ENCODE data around the gene GNAI1. TPM values are rescaled to one million over a fixed set of nuclear protein-coding genes. Genes with fewer than 3 reads are reported as not detected.

Gene GNAI1
- total and polyA plus RNA-seq, 10 of the 15 experiments (the other 5 are each of a cell fraction or from before 2014, with no cell fraction given): not detected

DNA sequence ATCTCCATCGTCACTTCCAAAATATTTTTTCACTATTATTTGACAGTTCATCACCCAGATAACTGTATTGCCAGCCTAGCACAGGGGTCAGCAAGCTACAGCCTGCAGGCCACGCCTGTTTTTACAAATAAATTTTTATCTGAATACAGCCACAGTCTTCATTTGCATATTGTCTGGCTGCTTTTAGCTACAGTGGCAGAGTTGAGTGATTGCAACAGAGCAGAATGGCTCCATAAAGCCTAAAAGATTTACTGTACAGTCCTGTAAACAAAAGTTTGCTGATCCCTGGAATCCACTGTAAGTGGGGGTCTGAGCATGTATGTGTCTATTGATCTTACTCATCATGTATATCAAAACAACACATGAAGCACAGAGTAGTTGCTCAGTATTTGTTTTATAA, 45.9 kb upstream of the GNAI1 start:
- TF ChIP-seq, protein P1, sequence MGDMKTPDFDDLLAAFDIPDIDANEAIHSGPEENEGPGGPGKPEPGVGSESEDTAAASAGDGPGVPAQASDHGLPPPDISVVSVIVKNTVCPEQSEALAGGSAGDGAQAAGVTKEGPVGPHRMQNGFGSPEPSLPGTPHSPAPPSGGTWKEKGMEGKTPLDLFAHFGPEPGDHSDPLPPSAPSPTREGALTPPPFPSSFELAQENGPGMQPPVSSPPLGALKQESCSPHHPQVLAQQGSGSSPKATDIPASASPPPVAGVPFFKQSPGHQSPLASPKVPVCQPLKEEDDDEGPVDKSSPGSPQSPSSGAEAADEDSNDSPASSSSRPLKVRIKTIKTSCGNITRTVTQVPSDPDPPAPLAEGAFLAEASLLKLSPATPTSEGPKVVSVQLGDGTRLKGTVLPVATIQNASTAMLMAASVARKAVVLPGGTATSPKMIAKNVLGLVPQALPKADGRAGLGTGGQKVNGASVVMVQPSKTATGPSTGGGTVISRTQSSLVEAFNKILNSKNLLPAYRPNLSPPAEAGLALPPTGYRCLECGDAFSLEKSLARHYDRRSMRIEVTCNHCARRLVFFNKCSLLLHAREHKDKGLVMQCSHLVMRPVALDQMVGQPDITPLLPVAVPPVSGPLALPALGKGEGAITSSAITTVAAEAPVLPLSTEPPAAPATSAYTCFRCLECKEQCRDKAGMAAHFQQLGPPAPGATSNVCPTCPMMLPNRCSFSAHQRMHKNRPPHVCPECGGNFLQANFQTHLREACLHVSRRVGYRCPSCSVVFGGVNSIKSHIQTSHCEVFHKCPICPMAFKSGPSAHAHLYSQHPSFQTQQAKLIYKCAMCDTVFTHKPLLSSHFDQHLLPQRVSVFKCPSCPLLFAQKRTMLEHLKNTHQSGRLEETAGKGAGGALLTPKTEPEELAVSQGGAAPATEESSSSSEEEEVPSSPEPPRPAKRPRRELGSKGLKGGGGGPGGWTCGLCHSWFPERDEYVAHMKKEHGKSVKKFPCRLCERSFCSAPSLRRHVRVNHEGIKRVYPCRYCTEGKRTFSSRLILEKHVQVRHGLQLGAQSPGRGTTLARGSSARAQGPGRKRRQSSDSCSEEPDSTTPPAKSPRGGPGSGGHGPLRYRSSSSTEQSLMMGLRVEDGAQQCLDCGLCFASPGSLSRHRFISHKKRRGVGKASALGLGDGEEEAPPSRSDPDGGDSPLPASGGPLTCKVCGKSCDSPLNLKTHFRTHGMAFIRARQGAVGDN (IDR thresholded peaks at IDR 0.05): no peak
- TF ChIP-seq SIN3A (IDR thresholded peaks at IDR 0.05; ENCODE audit: low read depth, low read length) (no peak), STAT1 (conservative IDR thresholded peaks at IDR 0.05) (no peak), IKZF1 (conservative IDR thresholded peaks at IDR 0.05) (no peak), NR2C1 (IDR thresholded peaks at IDR 0.05) (no peak), ZBED1 (IDR thresholded peaks at IDR 0.05; ENCODE audit: borderline replicate concordance) (no peak)
- ChIA-PET CTCF (interaction anchor here (1.5 to 1.8 kb wide), 2 partner anchors 9 to 11 kb away, joined by 3 to 5 read pairs; no protein-coding TSS in a partner anchor), SMC1A (ENCODE audit: uncharacterized antibody, unreplicated experiment) (interaction anchor here (2.0 kb wide), 1 partner anchor 28 kb away, joined by 5 read pairs; no protein-coding TSS in a partner anchor), POLR2A (no interaction called here), RAD21 (ENCODE audit: unreplicated experiment) (no interaction called here)
- no peak overlapping the region for H2AFZ ChIP-seq (ENCODE audit: control insufficient read depth, low read depth, low read length)
- 9% methylated on average over 2 of the region's 2 CpGs for WGBS (ENCODE audit: insufficient coverage, insufficient replicate concordance, low lambda C conversion rate, missing lambda C conversion rate)
- H3K27me3 ChIP-seq (replicated peaks in 1 of 2; ENCODE audit: control insufficient read depth in 2 of 2, insufficient read depth in 2 of 2, low read length in 1 of 2): no peaks in the 10 kb centered on the region
- DNase-seq (ENCODE audit: low read depth, low spot score) (no peak), ATAC-seq (no peak), FAIRE-seq (no peak)
- H3K4me1 ChIP-seq (ENCODE audit: control insufficient read depth, insufficient read depth, low read length): no peaks in the 10 kb centered on the region
- no peaks in the 10 kb centered on the region for H4K20me1 ChIP-seq (ENCODE audit: control insufficient read depth, insufficient read depth)
- H3K9ac ChIP-seq (ENCODE audit: control insufficient read depth, insufficient read depth, low read length): no peak overlapping the region
- no peak overlapping the region for H3K4me2 ChIP-seq (ENCODE audit: control insufficient read depth, insufficient read depth)
- H3K27ac ChIP-seq (ENCODE audit: control insufficient read depth, insufficient read depth): no peak overlapping the region
- H3K4me3 ChIP-seq: no peak overlapping the region
- no peaks in the 10 kb centered on the region for H3K79me2 ChIP-seq (ENCODE audit: control insufficient read depth, insufficient read depth, low read length)
- intact Hi-C loops (cut with micrococcal nuclease; ENCODE audit: unreplicated experiment): no loop called here
- BruUV-seq (replicated peaks): no TSS peak
- no peaks in the 10 kb centered on the region for H3K9me3 ChIP-seq (replicated peaks; ENCODE audit: control insufficient read depth, insufficient read depth, low read length)
- H3K36me3 ChIP-seq (ENCODE audit: control insufficient read depth in 2 of 2, insufficient read depth in 2 of 2, low read length in 1 of 2): no peaks in the 10 kb centered on the region
- in situ Hi-C loops (cut with MboI): no loop called here

All from GM12878 (cell line).